ENCODE data around the gene SPN. TPM values are rescaled to one million over a fixed set of nuclear protein-coding genes. Genes with fewer than 3 reads are reported as not detected.
A peak's percentile ranks its signal among the peaks of the same experiment; 100 is the strongest.
"Not testable (repeated sequence)": the region's sequence is repeated elsewhere in the genome, so short reads cannot be mapped to it uniquely, and the experiment has no call there.

Gene SPN
- 1 to 10 TPM in 5 of 6 donors, not detected in 1; 2.0 to 3.3 (median 2.4) TPM for polyA plus RNA-seq (ENCODE audit: low read depth in 6 of 6)

GRCh38 chr16:29663016-29663806 lies at the start of gene SPN:
TSS of gene SPN (plus strand) at chr16:29663247. CDS start at chr16:29663729, 482 bp downstream.
- Mint-ChIP-seq H3K4me1 (peaks cover 48 to 63% (median 58%) of the 10 kb centered on the region in 3 donors), H3K9me3 (no peaks in the 10 kb centered on the region), H3K27ac (peak within 1 kb of the TSS; percentile 76 to 98 (median 95)), H3K4me3 (peak within 1 kb of the TSS; percentile 74 to 90 (median 84)), H3K36me3 (no peaks in the 10 kb centered on the region), H3K27me3 (no peaks in the 10 kb centered on the region)
- DNase-seq (no peak), ATAC-seq (ENCODE audit: low read depth in 2 of 2) (no peak)

- DNase-seq (peak; percentile 81), ATAC-seq (ENCODE audit: low read depth in 2 of 2) (peak; percentile 66 to 72)
- not testable (repeated sequence) for H3K36me3 Mint-ChIP-seq, H3K27me3 Mint-ChIP-seq, H3K9me3 Mint-ChIP-seq
- Mint-ChIP-seq H3K4me3 (peak overlapping the region; percentile 82 to 91 (median 88)), H3K4me1 (peaks cover 12 to 30% (median 30%) of the 10 kb centered on the region in 3 donors), H3K27ac (peak overlapping the region in 5 of 6 donors; percentile 62 to 88 (median 79))
Observed at GRCh38 chr16:29613307-29614057, 49.6 kb upstream of the SPN start.

GRCh38 chr16:29614691-29615314 lies 48.2 kb upstream of the SPN start:
- H3K27me3 Mint-ChIP-seq; DNase-seq; H3K36me3 Mint-ChIP-seq; H3K9me3 Mint-ChIP-seq; ATAC-seq (ENCODE audit: low read depth in 2 of 2): not testable (repeated sequence)
- Mint-ChIP-seq H3K4me3 (peak overlapping the region in 3 of 8 donors; percentile 9 to 36 (median 20)), H3K27ac (peak overlapping the region in 2 of 6 donors; percentile 19 to 63), H3K4me1 (peaks cover 12 to 21% (median 20%) of the 10 kb centered on the region in 3 donors)

GRCh38 chr16:29616127-29616526 lies 46.9 kb upstream of the SPN start:
- H3K27me3 Mint-ChIP-seq; ATAC-seq (ENCODE audit: low read depth in 2 of 2); DNase-seq; H3K4me3 Mint-ChIP-seq; H3K36me3 Mint-ChIP-seq; H3K9me3 Mint-ChIP-seq: not testable (repeated sequence)
- Mint-ChIP-seq H3K27ac (peak overlapping the region in 1 of 6 donors; percentile 17), H3K4me1 (peaks cover 11 to 18% (median 15%) of the 10 kb centered on the region in 3 donors)

GRCh38 chr16:29620591-29620990 lies 42.5 kb upstream of the SPN start:
- peak; percentile 46 to 57 for ATAC-seq (ENCODE audit: low read depth in 2 of 2)
- not testable (repeated sequence) for H3K4me3 Mint-ChIP-seq, DNase-seq, H3K27ac Mint-ChIP-seq, H3K36me3 Mint-ChIP-seq, H3K4me1 Mint-ChIP-seq, H3K9me3 Mint-ChIP-seq, H3K27me3 Mint-ChIP-seq

GRCh38 chr16:29622738-29623137 lies 40.3 kb upstream of the SPN start:
- H3K4me1 Mint-ChIP-seq, result peaks cover 6 to 14% (median 12%) of the 10 kb centered on the region in 3 donors
- H3K36me3 Mint-ChIP-seq; H3K9me3 Mint-ChIP-seq; H3K27me3 Mint-ChIP-seq; H3K4me3 Mint-ChIP-seq; DNase-seq; H3K27ac Mint-ChIP-seq; ATAC-seq (ENCODE audit: low read depth in 2 of 2): not testable (repeated sequence)

- DNase-seq; ATAC-seq (ENCODE audit: low read depth in 2 of 2); H3K27ac Mint-ChIP-seq; H3K9me3 Mint-ChIP-seq; H3K4me3 Mint-ChIP-seq; H3K36me3 Mint-ChIP-seq; H3K27me3 Mint-ChIP-seq: not testable (repeated sequence)
- H3K4me1 Mint-ChIP-seq, result peaks cover 6 to 18% (median 12%) of the 10 kb centered on the region in 3 donors
Observed at GRCh38 chr16:29623253-29623652, 39.8 kb upstream of the SPN start.

- DNase-seq; H3K36me3 Mint-ChIP-seq; H3K4me3 Mint-ChIP-seq; H3K27ac Mint-ChIP-seq; ATAC-seq (ENCODE audit: low read depth in 2 of 2); H3K27me3 Mint-ChIP-seq; H3K9me3 Mint-ChIP-seq: not testable (repeated sequence)
- peaks cover 6 to 18% (median 12%) of the 10 kb centered on the region in 3 donors for H3K4me1 Mint-ChIP-seq
Observed at GRCh38 chr16:29625114-29625513, 37.9 kb upstream of the SPN start.

GRCh38 chr16:29626778-29627331 lies 36.2 kb upstream of the SPN start:
- ATAC-seq (ENCODE audit: low read depth in 2 of 2), result peak; percentile 42 to 56
- H3K27ac Mint-ChIP-seq, result peak overlapping the region in 5 of 6 donors; percentile 83 to 93 (median 88)
- peak; percentile 39 for DNase-seq

GRCh38 chr16:29627661-29628075 lies 35.4 kb upstream of the SPN start:
- H3K27me3 Mint-ChIP-seq, H3K36me3 Mint-ChIP-seq, H3K9me3 Mint-ChIP-seq, DNase-seq: not testable (repeated sequence)
- Mint-ChIP-seq H3K4me3 (peak overlapping the region in 6 of 8 donors; percentile 48 to 68 (median 60)), H3K4me1 (peaks cover 6 to 18% (median 12%) of the 10 kb centered on the region in 3 donors), H3K27ac (peak overlapping the region in 3 of 6 donors; percentile 85 to 92 (median 88))
- peak; percentile 83 to 86 for ATAC-seq (ENCODE audit: low read depth in 2 of 2)

More at GRCh38 chr16:29626778-29627331, 36.2 kb upstream of the SPN start:
- Mint-ChIP-seq H3K4me1 (peaks cover 6 to 18% (median 12%) of the 10 kb centered on the region in 3 donors), H3K4me3 (peak overlapping the region; percentile 9 to 76 (median 60))
- not testable (repeated sequence) for H3K36me3 Mint-ChIP-seq, H3K27me3 Mint-ChIP-seq, H3K9me3 Mint-ChIP-seq

GRCh38 chr16:29628707-29629106 lies 34.3 kb upstream of the SPN start:
- not testable (repeated sequence) for ATAC-seq (ENCODE audit: low read depth in 2 of 2); H3K27me3 Mint-ChIP-seq; H3K27ac Mint-ChIP-seq; DNase-seq; H3K9me3 Mint-ChIP-seq; H3K4me3 Mint-ChIP-seq; H3K36me3 Mint-ChIP-seq
- H3K4me1 Mint-ChIP-seq, result peaks cover 6 to 18% (median 12%) of the 10 kb centered on the region in 3 donors

- H3K27ac Mint-ChIP-seq; ATAC-seq (ENCODE audit: low read depth in 2 of 2); DNase-seq; H3K9me3 Mint-ChIP-seq; H3K4me3 Mint-ChIP-seq; H3K27me3 Mint-ChIP-seq; H3K36me3 Mint-ChIP-seq: not testable (repeated sequence)
- peaks cover 6 to 18% (median 12%) of the 10 kb centered on the region in 3 donors for H3K4me1 Mint-ChIP-seq
Observed at GRCh38 chr16:29629318-29629717, 33.7 kb upstream of the SPN start.

- H3K27me3 Mint-ChIP-seq; DNase-seq; H3K36me3 Mint-ChIP-seq; H3K27ac Mint-ChIP-seq; H3K9me3 Mint-ChIP-seq; ATAC-seq (ENCODE audit: low read depth in 2 of 2); H3K4me3 Mint-ChIP-seq: not testable (repeated sequence)
- peaks cover 6 to 15% (median 11%) of the 10 kb centered on the region in 3 donors for H3K4me1 Mint-ChIP-seq
Observed at GRCh38 chr16:29631658-29632057, 31.4 kb upstream of the SPN start.
